PFSK-1 (cell line): ENCODE results near the gene VPS35L.

Experiments used
- FOXP2 ChIP-seq: optimal IDR thresholded peaks from 2 replicates; pipeline ENCODE3; 2011; ENCODE audit warnings: borderline replicate concordance, control low read depth, inconsistent platforms; ENCODE audit not compliant: insufficient read depth; ENCODE audit errors: extremely low read length, extremely low read depth
- POLR2AphosphoS5 ChIP-seq: IDR thresholded peaks from 2 replicates; pipeline ENCODE4 v1.6.1; 2012; ENCODE audit warnings: low read depth, mild to moderate bottlenecking, control low read depth, low read length, moderate library complexity
- REST ChIP-seq, 2 experiments: IDR thresholded peaks; 2 replicates each; pipeline versions ENCODE4 v1.6.1 to v1.8.0; 2011 to 2012; ENCODE audit warnings: low read depth in 2 of 2, low read length in 2 of 2, control low read depth in 1 of 2, inconsistent platforms in 1 of 2, mild to moderate bottlenecking in 1 of 2, moderate library complexity in 1 of 2; ENCODE audit not compliant: insufficient read depth in 1 of 2
- SIN3A ChIP-seq: IDR thresholded peaks from 2 replicates; pipeline ENCODE4 v1.6.1; 2012; ENCODE audit warnings: mild to moderate bottlenecking, low read length, moderate library complexity, borderline replicate concordance; ENCODE audit not compliant: insufficient read depth
- TAF1 ChIP-seq: IDR thresholded peaks from 2 replicates; pipeline ENCODE4 v1.6.1; 2012; ENCODE audit warnings: low read length, control low read depth, borderline replicate concordance; ENCODE audit not compliant: insufficient read depth

VPS35L gene

GRCh38 chr16:19639986-19640421 lies 84.5 kb downstream of the VPS35L start:
- no peak for TF ChIP-seq REST (IDR thresholded peaks at IDR 0.05; ENCODE audit: insufficient read depth in 1 of 2, low read depth in 2 of 2, low read length in 2 of 2)

GRCh38 chr16:19642501-19642900 lies 87.0 kb downstream of the VPS35L start:
- TF ChIP-seq REST (IDR thresholded peaks at IDR 0.05; ENCODE audit: insufficient read depth in 1 of 2, low read depth in 2 of 2, low read length in 2 of 2) = no peak
- TF ChIP-seq SIN3A = no peak
- TF ChIP-seq TAF1 = no peak
- TF ChIP-seq POLR2AphosphoS5 = no peak
- TF ChIP-seq FOXP2 = no peak

- TF ChIP-seq POLR2AphosphoS5 (no peak), TAF1 (no peak), SIN3A (no peak), REST (IDR thresholded peaks at IDR 0.05; ENCODE audit: insufficient read depth in 1 of 2, low read depth in 2 of 2, low read length in 2 of 2) (no peak), FOXP2 (no peak)
Observed at GRCh38 chr16:19644877-19645276, 89.4 kb downstream of the VPS35L start.

GRCh38 chr16:19645557-19645981 lies 90.1 kb downstream of the VPS35L start:
- TF ChIP-seq POLR2AphosphoS5 (no peak), TAF1 (no peak), SIN3A (no peak), FOXP2 (no peak), REST (IDR thresholded peaks at IDR 0.05; ENCODE audit: insufficient read depth in 1 of 2, low read depth in 2 of 2, low read length in 2 of 2) (no peak)

- TF ChIP-seq REST (IDR thresholded peaks at IDR 0.05; ENCODE audit: insufficient read depth in 1 of 2, low read depth in 2 of 2, low read length in 2 of 2) (no peak), TAF1 (no peak), FOXP2 (no peak)
Observed at GRCh38 chr16:19649980-19650379, 94.5 kb downstream of the VPS35L start.
